HEK293T (cell line): Measurements from ENCODE around the gene GOLGA1.

Source experiments
- CTCF ChIA-PET: fragments of 350-600 bp; formaldehyde crosslinking; extraction: SDS; loops from one replicate; lab custom pipeline; 2021; ENCODE audit warnings: antibody characterized with exemption, inconsistent platforms; lab: Yijun Ruan, JAX
- POLR2A ChIA-PET: fragments of 350-600 bp; formaldehyde crosslinking; extraction: SDS; loops from one replicate; lab custom pipeline; 2020; ENCODE audit warnings: antibody characterized with exemption, inconsistent platforms; lab: Yijun Ruan, JAX
- DNase-seq: peaks from one replicate; pipeline ENCODE4 v3.0.0; 2012; ENCODE audit warnings: mixed read lengths; ENCODE audit errors: extremely low spot score
- ARNT ChIP-seq: fragments of 450-650 bp; IDR thresholded peaks from 2 replicates; pipeline ENCODE4 v1.6.1; 2017; ENCODE audit warnings: mild to moderate bottlenecking
- BHLHE40 ChIP-seq: fragments of 450-650 bp; IDR thresholded peaks from 2 replicates; pipeline ENCODE4 v1.6.1; 2016; ENCODE audit warnings: mild to moderate bottlenecking, moderate library complexity, borderline replicate concordance
- CTBP1 ChIP-seq: fragments of 450-650 bp; IDR thresholded peaks from 2 replicates; pipeline ENCODE4 v1.6.1; 2016; ENCODE audit warnings: borderline replicate concordance
- ELF4 ChIP-seq: fragments of 450-650 bp; IDR thresholded peaks from 2 replicates; pipeline ENCODE4 v1.6.1; 2017; ENCODE audit warnings: antibody characterized with exemption
- FOXA1 ChIP-seq: fragments of 450-650 bp; IDR thresholded peaks from 2 replicates; pipeline ENCODE4 v1.6.1; 2016; ENCODE audit warnings: mild to moderate bottlenecking
- FOXK2 ChIP-seq: fragments of 450-650 bp; IDR thresholded peaks from 2 replicates; pipeline ENCODE4 v1.6.1; 2016; ENCODE audit warnings: mild to moderate bottlenecking
- FOXM1 ChIP-seq: fragments of 450-650 bp; IDR thresholded peaks from 2 replicates; pipeline ENCODE4 v1.6.1; 2017; ENCODE audit warnings: mild to moderate bottlenecking, borderline replicate concordance
- HDGF ChIP-seq: fragments of 450-650 bp; IDR thresholded peaks from 2 replicates; pipeline ENCODE4 v1.6.1; 2017; ENCODE audit warnings: antibody characterized with exemption, borderline replicate concordance
- L3MBTL2 ChIP-seq: fragments of 450-650 bp; conservative IDR thresholded peaks from 2 replicates; pipeline ENCODE4 v1.6.1; 2016; ENCODE audit warnings: mild to moderate bottlenecking
- LEF1 ChIP-seq: fragments of 450-650 bp; IDR thresholded peaks from 2 replicates; pipeline ENCODE4 v1.6.1; 2017; ENCODE audit warnings: mild to moderate bottlenecking, borderline replicate concordance
- NFRKB ChIP-seq: fragments of 450-650 bp; IDR thresholded peaks from 2 replicates; pipeline ENCODE4 v1.6.1; 2016; ENCODE audit warnings: mild to moderate bottlenecking, moderate library complexity
- SP1 ChIP-seq: fragments of 450-650 bp; IDR thresholded peaks from 2 replicates; pipeline ENCODE4 v1.6.1; 2017
- SUZ12 ChIP-seq: fragments of 450-650 bp; IDR thresholded peaks from 2 replicates; pipeline ENCODE4 v1.6.1; 2016; ENCODE audit warnings: mild to moderate bottlenecking
- TARDBP ChIP-seq: fragments of 450-650 bp; IDR thresholded peaks from 2 replicates; pipeline ENCODE4 v1.6.1; 2016
- ZNF384 ChIP-seq: fragments of 450-650 bp; IDR thresholded peaks from 2 replicates; pipeline ENCODE4 v1.6.1; 2016
- TF ChIP-seq, protein P1 (sequence below): fragments of 450-650 bp; IDR thresholded peaks from 2 replicates; pipeline ENCODE4 v1.6.1; 2016

Gene GOLGA1

DNA sequence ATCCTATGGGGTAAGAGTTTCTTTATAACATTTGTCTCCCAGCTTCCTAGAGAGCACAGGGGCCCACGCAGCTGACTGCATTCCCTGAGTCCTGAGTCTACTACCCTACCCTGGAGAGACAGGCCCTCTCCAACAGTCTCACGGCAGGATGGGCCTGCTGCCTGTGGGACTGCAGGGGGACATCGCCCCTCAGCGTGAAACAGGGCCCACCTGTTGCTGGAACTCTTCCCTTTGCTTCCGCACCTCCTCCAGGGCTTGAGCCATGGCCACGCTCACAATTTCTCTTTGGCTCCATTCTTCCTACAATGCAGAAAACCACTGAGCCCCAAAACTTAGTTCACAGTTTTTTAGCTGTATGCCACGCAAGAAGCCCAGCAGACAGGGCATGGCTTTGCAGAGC is 50.7 kb downstream of the GOLGA1 start:
- CTCF ChIA-PET, result no interaction called here
- POLR2A ChIA-PET, result no interaction called here
- no peak for TF ChIP-seq SP1
- TF ChIP-seq ELF4, result no peak
- no peak for TF ChIP-seq NFRKB
- DNase-seq, result no peak

- POLR2A ChIA-PET, result no interaction called here
These were observed 51.9 kb downstream of the GOLGA1 start for GRCh38 chr9:124889006-124889405.

DNA sequence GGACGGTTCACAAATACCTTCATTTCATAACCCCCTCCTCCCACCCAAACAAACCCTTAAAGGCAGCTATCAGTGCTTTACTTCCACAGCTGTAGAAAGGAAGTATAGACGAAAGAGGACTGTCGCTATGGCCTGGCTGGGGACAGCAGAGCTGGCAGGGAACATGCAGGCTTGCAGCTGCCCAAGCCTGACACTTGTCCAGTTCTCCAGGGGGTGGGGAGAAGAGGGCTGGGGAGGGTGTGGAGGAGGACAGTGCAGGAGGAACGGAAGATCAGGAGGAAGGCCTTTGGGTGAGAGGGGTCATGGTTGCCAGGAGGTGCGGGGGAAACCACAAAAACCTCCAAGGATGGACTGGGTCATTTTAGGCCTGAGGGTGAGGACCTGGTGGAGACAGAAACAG is 53.1 kb downstream of the GOLGA1 start:
- POLR2A ChIA-PET, result no interaction called here
- CTCF ChIA-PET, result interaction anchor here (0.7 kb wide), 2 partner anchors 35 to 238 kb away, joined by 3 to 4 read pairs; no protein-coding TSS in a partner anchor
- TF ChIP-seq FOXK2 (no peak), ARNT (no peak), ZNF384 (no peak), FOXM1 (no peak), TARDBP (no peak), CTBP1 (no peak), SP1 (no peak), NFRKB (no peak), FOXA1 (no peak), L3MBTL2 (no peak), LEF1 (no peak), BHLHE40 (no peak), SUZ12 (no peak), HDGF (no peak), ELF4 (no peak)
- TF ChIP-seq, protein P1, sequence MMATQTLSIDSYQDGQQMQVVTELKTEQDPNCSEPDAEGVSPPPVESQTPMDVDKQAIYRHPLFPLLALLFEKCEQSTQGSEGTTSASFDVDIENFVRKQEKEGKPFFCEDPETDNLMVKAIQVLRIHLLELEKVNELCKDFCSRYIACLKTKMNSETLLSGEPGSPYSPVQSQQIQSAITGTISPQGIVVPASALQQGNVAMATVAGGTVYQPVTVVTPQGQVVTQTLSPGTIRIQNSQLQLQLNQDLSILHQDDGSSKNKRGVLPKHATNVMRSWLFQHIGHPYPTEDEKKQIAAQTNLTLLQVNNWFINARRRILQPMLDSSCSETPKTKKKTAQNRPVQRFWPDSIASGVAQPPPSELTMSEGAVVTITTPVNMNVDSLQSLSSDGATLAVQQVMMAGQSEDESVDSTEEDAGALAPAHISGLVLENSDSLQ, result no peak
- no peak for DNase-seq

More at GRCh38 chr9:124889006-124889405, 51.9 kb downstream of the GOLGA1 start:
- no peak for DNase-seq
- TF ChIP-seq L3MBTL2, result no peak
- TF ChIP-seq ZNF384, result no peak
- TF ChIP-seq TARDBP, result no peak
- TF ChIP-seq SUZ12, result no peak
- TF ChIP-seq BHLHE40, result no peak
- TF ChIP-seq LEF1, result no peak
- CTCF ChIA-PET, result interaction anchor here (0.5 kb wide), 1 partner anchor 345 kb away, joined by 3 read pairs; no protein-coding TSS in a partner anchor

GRCh38 chr9:124886866-124887492 is 53.9 kb downstream of the GOLGA1 start:
- no peak for DNase-seq
- TF ChIP-seq FOXM1 (no peak), FOXK2 (no peak), CTBP1 (no peak), LEF1 (no peak), ARNT (no peak), TARDBP (no peak), L3MBTL2 (no peak), BHLHE40 (no peak), NFRKB (no peak), SP1 (no peak), ZNF384 (no peak), SUZ12 (no peak), ELF4 (no peak), FOXA1 (no peak), HDGF (no peak)
- TF ChIP-seq, protein P1, result no peak
- ChIA-PET CTCF (no interaction called here), POLR2A (no interaction called here)

GRCh38 chr9:124886461-124886860 is 54.4 kb downstream of the GOLGA1 start:
- DNase-seq, result no peak
- ChIA-PET POLR2A (no interaction called here), CTCF (no interaction called here)
- TF ChIP-seq L3MBTL2, result no peak
- no peak for TF ChIP-seq NFRKB
- no peak for TF ChIP-seq ZNF384
- no peak for TF ChIP-seq CTBP1
- TF ChIP-seq FOXK2, result no peak
- no peak for TF ChIP-seq SUZ12
- no peak for TF ChIP-seq LEF1
- TF ChIP-seq BHLHE40, result no peak
- TF ChIP-seq, protein P1, result no peak
- TF ChIP-seq ARNT, result no peak
- no peak for TF ChIP-seq SP1

DNA sequence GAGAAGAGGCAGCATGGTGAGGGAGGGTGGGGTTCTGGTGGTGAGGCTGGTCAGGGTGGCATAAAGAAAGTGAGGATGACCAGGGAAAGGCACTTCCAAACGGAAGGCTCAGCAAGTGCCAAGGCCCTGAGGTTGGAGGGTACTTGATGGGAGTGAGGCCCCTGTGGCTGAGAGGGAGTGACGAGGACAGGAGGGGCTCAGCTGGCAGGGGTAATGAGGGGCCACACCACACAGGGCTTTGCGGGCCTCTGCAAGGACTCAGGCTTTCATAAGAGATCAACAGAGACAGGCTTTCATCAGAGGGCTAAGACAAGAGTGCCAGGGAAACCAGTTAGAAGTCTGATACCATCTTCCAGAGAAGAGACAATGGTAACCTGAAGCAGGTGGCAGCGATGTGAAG is 55.3 kb downstream of the GOLGA1 start:
- CTCF ChIA-PET, result no interaction called here
- no peak for TF ChIP-seq HDGF
- TF ChIP-seq ZNF384, result no peak
- TF ChIP-seq L3MBTL2, result no peak
- no peak for TF ChIP-seq CTBP1
- TF ChIP-seq NFRKB, result no peak
- TF ChIP-seq TARDBP, result no peak
- TF ChIP-seq BHLHE40, result no peak

More for the DNA sequence above, 55.3 kb downstream of the GOLGA1 start:
- no peak for DNase-seq
- POLR2A ChIA-PET, result no interaction called here
